T-helper 17 cell (primary cell): ENCODE data around the gene ZNF488. TPM values are rescaled to one million over a fixed set of nuclear protein-coding genes. Genes with fewer than 3 reads are reported as not detected.
"Not testable (repeated sequence)": the region's sequence is repeated elsewhere in the genome, so short reads cannot be mapped to it uniquely, and the experiment has no call there.

Experiments used
- ATAC-seq: fragments of 150-1000 bp; cut with Tn5 transposase; 2 replicates; pipeline ENCODE4 v1.10.0; 2021; ENCODE audit warnings: mild to moderate bottlenecking, moderate library complexity
- DNase-seq, 3 donors: peaks; one replicate each; pipeline versions ENCODE4 v3.0.0 to v3.0.0-alpha.2; 2020 to 2021
- H3K9me3 ChIP-seq: one replicate; pipeline ENCODE4 v1.7.0; 2013; ENCODE audit warnings: low read length, mild to moderate bottlenecking; ENCODE audit not compliant: control insufficient read depth, poor library complexity, severe bottlenecking
- H3K27ac Mint-ChIP-seq: one replicate; pipeline ENCODE4 v1.8.0; 2022; ENCODE audit warnings: mild to moderate bottlenecking, moderate library complexity, mixed read lengths
- H3K27me3 Mint-ChIP-seq: one replicate; pipeline ENCODE4 v1.8.0; 2022; ENCODE audit warnings: mixed read lengths
- H3K36me3 Mint-ChIP-seq: one replicate; pipeline ENCODE4 v1.8.0; 2022; ENCODE audit warnings: low read depth, mixed read lengths
- H3K4me1 Mint-ChIP-seq: one replicate; pipeline ENCODE4 v1.8.0; 2022; ENCODE audit warnings: mild to moderate bottlenecking, mixed read lengths
- H3K4me3 Mint-ChIP-seq: one replicate; pipeline ENCODE4 v1.8.0; 2022; ENCODE audit warnings: mild to moderate bottlenecking, moderate library complexity, mixed read lengths
- total RNA-seq, 4 donors: library from RNA in 2 of 4; stranded (reverse) in 2 of 4; gene quantifications; one replicate each; pipeline ENCODE4 v1.2.3 and lab custom pipeline; 2022 to 2026

The ZNF488 gene, protein sequence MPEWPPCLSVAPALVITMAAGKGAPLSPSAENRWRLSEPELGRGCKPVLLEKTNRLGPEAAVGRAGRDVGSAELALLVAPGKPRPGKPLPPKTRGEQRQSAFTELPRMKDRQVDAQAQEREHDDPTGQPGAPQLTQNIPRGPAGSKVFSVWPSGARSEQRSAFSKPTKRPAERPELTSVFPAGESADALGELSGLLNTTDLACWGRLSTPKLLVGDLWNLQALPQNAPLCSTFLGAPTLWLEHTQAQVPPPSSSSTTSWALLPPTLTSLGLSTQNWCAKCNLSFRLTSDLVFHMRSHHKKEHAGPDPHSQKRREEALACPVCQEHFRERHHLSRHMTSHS
- total RNA-seq, result not detected
- total RNA-seq (lab: John Stamatoyannopoulos, UW), result 0.08 to 0.35 reads per million in 2 donors

DNA sequence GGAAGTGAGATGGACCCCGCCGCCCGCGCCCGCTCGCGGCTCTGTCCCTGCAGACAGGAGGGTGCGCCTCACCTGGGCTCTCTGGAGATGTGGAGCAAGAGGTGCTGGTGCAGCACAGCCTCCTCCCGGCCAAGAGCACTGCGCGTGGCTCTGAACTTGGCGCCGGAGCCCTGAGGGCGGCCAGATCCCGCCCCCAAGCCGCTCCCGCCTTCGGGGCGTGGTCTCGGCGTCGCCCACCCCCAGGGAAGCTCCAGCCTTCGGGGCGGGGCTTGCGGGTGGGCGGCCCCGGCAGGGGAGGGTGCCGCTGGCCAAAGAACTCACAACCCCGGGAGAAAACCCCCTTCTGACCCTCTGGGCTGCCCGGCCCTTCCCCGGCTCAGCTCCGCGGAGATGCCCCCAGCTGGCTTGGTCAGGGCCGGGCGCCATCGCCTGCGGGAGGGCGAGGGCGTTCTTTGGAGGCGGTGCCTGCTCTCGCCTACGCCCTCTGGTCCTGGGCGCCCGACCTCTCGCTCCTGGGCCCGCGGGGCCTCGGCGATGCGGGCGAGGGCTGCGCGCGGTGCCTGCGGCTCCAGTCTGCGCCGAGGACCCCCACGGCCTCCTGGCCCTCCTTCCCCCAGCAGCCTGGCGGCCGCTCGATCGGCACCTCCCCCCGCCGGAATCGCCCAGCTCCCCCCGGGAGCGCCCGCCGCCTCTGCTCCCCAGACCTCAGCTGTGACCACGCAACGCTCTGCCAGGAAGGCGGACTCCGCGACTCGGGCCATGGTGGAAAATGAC is at the start of gene ZNF488:
ZNF488 (minus strand) TSS at position 146 of the 774 bp plus-strand sequence. CDS start 15,464 bp downstream, outside the sequence.
- peak within 1 kb of the TSS; percentile 78 for H3K27ac Mint-ChIP-seq

DNA sequence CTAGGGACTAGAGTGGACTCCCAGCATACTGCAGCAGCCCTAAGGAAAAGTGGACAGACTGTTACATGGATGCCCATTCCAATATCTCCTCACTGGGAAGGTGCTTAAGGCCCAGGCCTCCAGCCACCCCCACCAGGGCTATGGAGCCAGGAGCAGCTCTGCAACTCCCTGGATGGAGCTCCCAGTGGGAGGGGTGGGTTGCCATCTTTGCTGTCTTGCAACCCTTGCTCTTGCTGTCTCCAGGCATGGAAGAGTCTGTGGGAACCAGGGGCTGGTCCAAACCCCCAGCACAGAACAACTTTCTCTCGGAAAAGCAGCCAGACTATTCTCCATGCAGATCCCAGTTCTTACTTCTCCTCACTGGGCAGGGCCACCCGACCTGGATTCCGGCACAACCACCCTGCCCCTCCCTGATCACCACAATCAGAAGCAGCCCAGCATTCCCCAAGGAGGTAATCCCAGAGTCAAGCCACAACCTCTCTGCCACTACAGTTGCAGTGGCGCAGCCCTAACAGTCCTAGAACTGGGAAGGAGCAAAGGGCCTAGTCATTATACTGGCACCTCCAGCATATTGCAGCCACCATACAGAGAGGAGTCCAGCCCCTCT is 41.8 kb upstream of the ZNF488 start:
- no peaks in the 10 kb centered on the region for H3K4me1 Mint-ChIP-seq
- no peak overlapping the region for H3K27ac Mint-ChIP-seq
- no peak overlapping the region for H3K4me3 Mint-ChIP-seq
- ATAC-seq (no peak), DNase-seq (no peak)
- H3K36me3 Mint-ChIP-seq, result no peaks in the 10 kb centered on the region
- H3K9me3 ChIP-seq, result no peaks in the 10 kb centered on the region
- H3K27me3 Mint-ChIP-seq, result peaks cover 7% of the 10 kb centered on the region

More for the DNA sequence above, at the start of gene ZNF488:
- DNase-seq, result peak; percentile 43 to 66 (median 49)
- peaks cover 11% of the 10 kb centered on the region for H3K36me3 Mint-ChIP-seq
- ATAC-seq, result peak; percentile 94
- H3K4me3 Mint-ChIP-seq, result peak within 1 kb of the TSS; percentile 95
- no peaks in the 10 kb centered on the region for H3K9me3 ChIP-seq
- H3K27me3 Mint-ChIP-seq, result peaks cover 46% of the 10 kb centered on the region
- peaks cover 14% of the 10 kb centered on the region for H3K4me1 Mint-ChIP-seq

DNA sequence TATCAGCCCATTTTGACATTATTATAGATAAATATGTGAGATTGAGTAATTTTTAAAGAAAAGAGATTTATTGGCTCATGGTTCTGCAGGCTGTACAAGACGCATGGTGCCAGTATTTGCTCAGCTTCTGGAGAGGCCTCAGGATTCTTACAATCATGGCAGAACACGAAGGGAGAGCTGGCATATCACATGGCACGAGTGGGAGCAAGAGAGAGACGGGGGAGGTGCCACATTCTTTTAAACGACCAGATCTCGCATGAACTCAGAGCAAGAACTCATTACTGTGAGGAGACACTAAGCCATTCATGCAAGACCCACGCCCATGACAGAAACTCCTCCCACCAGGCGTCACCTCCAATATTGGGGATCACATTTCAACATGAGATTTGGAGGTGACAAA is 40.1 kb upstream of the ZNF488 start:
- ATAC-seq (no peak), DNase-seq (no peak)
- H3K4me3 Mint-ChIP-seq, result no peak overlapping the region
- H3K4me1 Mint-ChIP-seq, result no peaks in the 10 kb centered on the region
- no peaks in the 10 kb centered on the region for H3K9me3 ChIP-seq
- H3K27ac Mint-ChIP-seq, result no peak overlapping the region
- no peaks in the 10 kb centered on the region for H3K27me3 Mint-ChIP-seq
- H3K36me3 Mint-ChIP-seq, result no peaks in the 10 kb centered on the region

GRCh38 chr10:47423476-47423875 is 39.4 kb upstream of the ZNF488 start:
- DNase-seq (no peak), ATAC-seq (no peak)
- H3K9me3 ChIP-seq, result no peaks in the 10 kb centered on the region
- H3K27ac Mint-ChIP-seq, result no peak overlapping the region
- no peaks in the 10 kb centered on the region for H3K27me3 Mint-ChIP-seq
- no peaks in the 10 kb centered on the region for H3K36me3 Mint-ChIP-seq
- no peak overlapping the region for H3K4me3 Mint-ChIP-seq
- no peaks in the 10 kb centered on the region for H3K4me1 Mint-ChIP-seq

- H3K27ac Mint-ChIP-seq, result no peak overlapping the region
- H3K4me1 Mint-ChIP-seq, result no peaks in the 10 kb centered on the region
- DNase-seq (no peak), ATAC-seq (no peak)
- no peaks in the 10 kb centered on the region for H3K27me3 Mint-ChIP-seq
- no peaks in the 10 kb centered on the region for H3K36me3 Mint-ChIP-seq
- no peaks in the 10 kb centered on the region for H3K9me3 ChIP-seq
- H3K4me3 Mint-ChIP-seq, result no peak overlapping the region
Observed at GRCh38 chr10:47421057-47421952, 37.2 kb upstream of the ZNF488 start.

DNA sequence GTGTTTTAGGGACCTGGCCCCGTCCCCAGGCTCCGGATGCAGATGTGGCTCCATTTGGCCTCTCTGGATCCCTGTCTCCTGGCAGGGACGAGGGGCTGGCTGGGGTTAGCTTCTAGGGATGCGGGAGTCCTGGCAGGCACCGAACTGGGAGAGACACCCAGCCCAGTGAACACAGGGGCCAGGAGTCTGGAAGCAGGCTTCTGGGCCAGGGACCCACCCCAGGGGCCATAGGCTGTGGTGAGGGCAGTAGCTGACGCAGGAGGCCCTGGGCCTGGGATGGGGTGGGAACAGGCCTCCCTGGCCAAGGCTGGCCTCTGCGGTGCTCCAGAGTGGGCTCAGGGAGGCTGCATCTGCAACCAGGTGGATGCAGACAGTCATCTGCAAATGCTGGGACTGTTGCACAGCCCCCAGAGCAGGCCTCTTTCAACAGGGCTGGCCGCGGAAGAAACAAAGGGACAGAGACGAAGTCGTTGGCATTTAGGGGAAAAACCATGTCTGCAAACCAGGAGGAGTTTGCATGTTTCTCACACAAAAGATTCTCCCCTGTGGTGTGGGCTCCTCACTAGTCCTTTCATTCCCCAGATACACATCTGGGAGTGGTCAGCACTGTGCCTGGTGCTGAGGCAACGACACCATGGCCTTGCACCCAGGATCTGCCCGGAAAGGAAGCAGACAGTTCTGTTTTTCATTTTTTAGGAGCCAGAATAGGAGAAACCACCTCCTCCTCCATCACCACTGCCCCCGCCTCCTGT is 36.4 kb upstream of the ZNF488 start:
- ATAC-seq, result no peak
- Mint-ChIP-seq H3K4me3 (no peak overlapping the region), H3K27me3 (no peaks in the 10 kb centered on the region), H3K27ac (no peak overlapping the region), H3K4me1 (no peaks in the 10 kb centered on the region), H3K36me3 (no peaks in the 10 kb centered on the region)
- no peaks in the 10 kb centered on the region for H3K9me3 ChIP-seq
- DNase-seq, result no peak

DNA sequence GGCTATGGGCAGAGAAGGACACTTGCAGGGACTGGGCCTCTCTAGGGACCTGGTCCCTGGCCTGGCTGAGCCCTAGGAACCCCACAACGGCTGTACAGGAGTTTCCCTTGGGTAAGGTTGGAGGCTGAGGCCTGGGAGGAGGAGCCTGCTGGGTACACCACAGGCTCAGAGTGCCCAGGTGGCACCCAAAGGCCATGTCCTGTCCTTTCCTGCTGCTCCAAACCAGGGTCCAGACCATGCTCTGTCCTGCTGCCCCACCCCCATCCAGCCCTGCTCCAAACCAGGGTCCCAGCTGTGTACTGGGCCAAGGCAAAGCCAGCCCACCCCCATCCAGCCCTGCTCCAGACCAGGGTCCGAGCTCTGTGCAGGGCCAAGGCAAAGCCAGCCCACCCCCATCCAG is 35.3 kb upstream of the ZNF488 start:
- no peaks in the 10 kb centered on the region for H3K4me1 Mint-ChIP-seq
- H3K36me3 Mint-ChIP-seq, result no peaks in the 10 kb centered on the region
- H3K4me3 Mint-ChIP-seq, result no peak overlapping the region

DNA sequence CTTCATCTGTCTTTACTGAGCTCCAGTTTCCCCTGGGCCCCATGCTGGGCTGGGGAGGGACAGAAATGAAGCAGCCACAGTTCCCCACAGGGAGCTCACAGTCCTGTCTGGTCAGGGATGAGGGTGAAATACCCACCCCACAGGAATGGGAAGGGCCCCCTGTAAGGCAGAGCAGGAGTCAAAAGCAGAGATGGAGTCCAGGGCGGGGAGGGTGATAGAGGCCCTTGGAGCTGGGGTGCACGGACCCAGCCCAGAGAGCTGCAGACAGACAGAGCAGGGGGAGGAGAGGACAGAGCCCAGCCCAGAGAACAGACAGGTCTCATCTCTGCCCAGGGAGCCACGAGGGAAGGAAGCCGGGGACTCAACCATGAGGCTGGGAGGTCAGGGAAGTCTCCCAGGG is 34.9 kb upstream of the ZNF488 start:
- DNase-seq, result no peak
- Mint-ChIP-seq H3K27ac (no peak overlapping the region), H3K4me3 (no peak overlapping the region), H3K27me3 (no peaks in the 10 kb centered on the region), H3K4me1 (no peaks in the 10 kb centered on the region), H3K36me3 (no peaks in the 10 kb centered on the region)
- no peak for ATAC-seq
- no peaks in the 10 kb centered on the region for H3K9me3 ChIP-seq

More for the DNA sequence above, 35.3 kb upstream of the ZNF488 start:
- Mint-ChIP-seq H3K27ac (no peak overlapping the region), H3K27me3 (no peaks in the 10 kb centered on the region)
- DNase-seq (no peak), ATAC-seq (no peak)
- no peaks in the 10 kb centered on the region for H3K9me3 ChIP-seq

DNA sequence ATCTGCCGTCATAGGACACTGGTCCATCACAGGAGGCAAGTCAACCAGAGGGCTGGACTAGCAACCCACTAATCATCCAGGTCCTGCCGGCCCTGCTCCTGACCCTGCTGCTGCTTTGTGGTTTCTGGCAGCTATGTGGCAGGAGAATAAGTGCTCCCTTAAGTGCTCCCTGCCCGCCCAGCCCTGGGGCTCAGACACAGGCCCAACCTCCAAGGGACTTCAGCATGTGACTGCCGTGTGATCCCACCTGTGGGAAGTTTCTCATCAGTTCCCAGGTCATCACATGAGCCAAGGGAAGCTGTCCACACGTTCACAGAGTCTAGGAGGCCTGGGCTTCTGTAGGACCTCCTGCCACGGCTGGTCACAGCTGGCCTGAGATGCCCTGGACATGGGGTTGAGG is 34.2 kb upstream of the ZNF488 start:
- H3K4me3 Mint-ChIP-seq, result no peak overlapping the region
- H3K27ac Mint-ChIP-seq, result no peak overlapping the region
- no peak for ATAC-seq
- no peaks in the 10 kb centered on the region for H3K4me1 Mint-ChIP-seq
- no peak for DNase-seq
- H3K9me3 ChIP-seq, result no peaks in the 10 kb centered on the region
- H3K36me3 Mint-ChIP-seq, result no peaks in the 10 kb centered on the region
- no peaks in the 10 kb centered on the region for H3K27me3 Mint-ChIP-seq

- not testable (repeated sequence) for H3K36me3 Mint-ChIP-seq
Observed at GRCh38 chr10:47416305-47417218, 32.5 kb upstream of the ZNF488 start.

DNA sequence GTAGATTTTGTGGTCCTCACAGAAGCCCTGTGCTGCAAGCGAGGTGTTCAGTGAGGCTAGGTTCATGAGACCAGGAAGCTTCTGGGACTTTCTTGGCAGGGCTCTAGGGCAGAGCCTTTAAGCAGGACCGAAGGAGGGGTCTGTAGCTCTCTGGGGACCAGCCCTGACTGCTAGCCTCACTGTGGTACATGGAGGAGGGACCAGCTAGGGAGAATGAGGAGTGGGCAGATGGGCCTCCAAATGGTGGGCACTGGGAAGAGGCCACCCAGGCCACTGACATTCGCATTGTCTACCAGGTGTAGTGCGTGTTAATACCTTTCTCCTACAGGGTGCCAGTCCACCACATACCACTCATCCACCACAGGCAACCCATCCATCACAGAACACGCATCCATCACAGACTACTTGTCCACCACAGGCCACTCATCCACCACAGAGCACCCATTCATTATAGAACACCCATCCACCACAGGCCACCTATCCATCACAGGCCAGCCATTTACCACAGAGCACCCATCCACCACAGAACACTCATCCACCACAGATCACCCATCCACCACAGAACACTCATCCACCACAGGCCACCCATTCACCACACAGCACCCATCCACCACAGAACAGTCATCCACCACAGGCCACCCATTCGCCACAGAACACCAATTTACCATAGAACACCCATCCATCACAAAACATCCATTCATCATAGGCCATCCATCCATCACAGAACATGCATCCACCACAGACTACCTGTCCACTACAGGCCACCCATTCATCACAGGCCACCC is 31.6 kb upstream of the ZNF488 start:
- H3K4me3 Mint-ChIP-seq, result no peak overlapping the region
- no peaks in the 10 kb centered on the region for H3K36me3 Mint-ChIP-seq

More at GRCh38 chr10:47416305-47417218, 32.5 kb upstream of the ZNF488 start:
- H3K4me3 Mint-ChIP-seq, DNase-seq, H3K9me3 ChIP-seq, ATAC-seq, H3K27me3 Mint-ChIP-seq, H3K27ac Mint-ChIP-seq, H3K4me1 Mint-ChIP-seq: not testable (repeated sequence)

More for the DNA sequence above, 31.6 kb upstream of the ZNF488 start:
- Mint-ChIP-seq H3K4me1 (no peaks in the 10 kb centered on the region), H3K27me3 (no peaks in the 10 kb centered on the region), H3K27ac (no peak overlapping the region)
- no peaks in the 10 kb centered on the region for H3K9me3 ChIP-seq
- DNase-seq (no peak), ATAC-seq (no peak)
